ENCODE results near the gene ZNF451. TPM values are rescaled to one million over a fixed set of nuclear protein-coding genes. Genes with fewer than 3 reads are reported as not detected.

Gene ZNF451
- total RNA-seq, 6 donors from 2014 or later = 39.7 to 117 (median 42.8) TPM

GRCh38 chr6:57138026-57138425 is 48.0 kb downstream of the ZNF451 start:
- Histone ChIP-seq H3K27me3 (no peaks in the 10 kb centered on the region), H3K27ac (no peak overlapping the region), H3K4me1 (no peaks in the 10 kb centered on the region), H3K9me3 (no peaks in the 10 kb centered on the region), H3K36me3 (peaks cover 6 to 48% (median 26%) of the 10 kb centered on the region in 4 donors), H3K4me3 (no peak overlapping the region)
- ATAC-seq (ENCODE audit: low FRiP score in 2 of 2) (no peak), DNase-seq (no peak)
- WGBS, 2 donors = 91 to 93% methylated on average over 11 of the region's 11 CpGs
- TF ChIP-seq POLR2A (IDR thresholded peaks at IDR 0.05) (no peak), POLR2AphosphoS5 (IDR thresholded peaks at IDR 0.05) (no peak), EP300 (IDR thresholded peaks at IDR 0.05) (no peak)
- TF ChIP-seq, protein P1, sequence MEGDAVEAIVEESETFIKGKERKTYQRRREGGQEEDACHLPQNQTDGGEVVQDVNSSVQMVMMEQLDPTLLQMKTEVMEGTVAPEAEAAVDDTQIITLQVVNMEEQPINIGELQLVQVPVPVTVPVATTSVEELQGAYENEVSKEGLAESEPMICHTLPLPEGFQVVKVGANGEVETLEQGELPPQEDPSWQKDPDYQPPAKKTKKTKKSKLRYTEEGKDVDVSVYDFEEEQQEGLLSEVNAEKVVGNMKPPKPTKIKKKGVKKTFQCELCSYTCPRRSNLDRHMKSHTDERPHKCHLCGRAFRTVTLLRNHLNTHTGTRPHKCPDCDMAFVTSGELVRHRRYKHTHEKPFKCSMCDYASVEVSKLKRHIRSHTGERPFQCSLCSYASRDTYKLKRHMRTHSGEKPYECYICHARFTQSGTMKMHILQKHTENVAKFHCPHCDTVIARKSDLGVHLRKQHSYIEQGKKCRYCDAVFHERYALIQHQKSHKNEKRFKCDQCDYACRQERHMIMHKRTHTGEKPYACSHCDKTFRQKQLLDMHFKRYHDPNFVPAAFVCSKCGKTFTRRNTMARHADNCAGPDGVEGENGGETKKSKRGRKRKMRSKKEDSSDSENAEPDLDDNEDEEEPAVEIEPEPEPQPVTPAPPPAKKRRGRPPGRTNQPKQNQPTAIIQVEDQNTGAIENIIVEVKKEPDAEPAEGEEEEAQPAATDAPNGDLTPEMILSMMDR (IDR thresholded peaks at IDR 0.05) = no peak

GRCh38 chr6:57141451-57142177 is 51.6 kb downstream of the ZNF451 start:
- no peak overlapping the region for H3K4me3 ChIP-seq
- H3K36me3 ChIP-seq = peaks cover 0 to 41% (median 16%) of the 10 kb centered on the region in 4 donors
- WGBS, 2 donors = 93 to 96% methylated on average over 4 of the region's 4 CpGs
- no peaks in the 10 kb centered on the region for H3K4me1 ChIP-seq
- H3K27ac ChIP-seq = no peak overlapping the region
- TF ChIP-seq POLR2A (IDR thresholded peaks at IDR 0.05) = no peak
- TF ChIP-seq, protein P1 (IDR thresholded peaks at IDR 0.05) = no peak
- TF ChIP-seq EP300 (IDR thresholded peaks at IDR 0.05) = no peak
- TF ChIP-seq POLR2AphosphoS5 (IDR thresholded peaks at IDR 0.05) = no peak
- no peaks in the 10 kb centered on the region for H3K27me3 ChIP-seq
- ATAC-seq (ENCODE audit: low FRiP score in 2 of 2) (no peak), DNase-seq (no peak)
- no peaks in the 10 kb centered on the region for H3K9me3 ChIP-seq

- Histone ChIP-seq H3K27me3 (no peaks in the 10 kb centered on the region), H3K36me3 (peaks cover 0 to 40% (median 16%) of the 10 kb centered on the region in 4 donors), H3K4me3 (no peak overlapping the region), H3K4me1 (no peaks in the 10 kb centered on the region), H3K27ac (no peak overlapping the region), H3K9me3 (no peaks in the 10 kb centered on the region)
- ATAC-seq (ENCODE audit: low FRiP score in 2 of 2) = no peak
- 81 to 84% methylated on average over 1 of the region's 1 CpG for WGBS, 2 donors
- DNase-seq = no peak
- TF ChIP-seq POLR2A (IDR thresholded peaks at IDR 0.05) (no peak), EP300 (IDR thresholded peaks at IDR 0.05) (no peak), POLR2AphosphoS5 (IDR thresholded peaks at IDR 0.05) (no peak)
- TF ChIP-seq, protein P1 (IDR thresholded peaks at IDR 0.05) = no peak
These were observed 52.2 kb downstream of the ZNF451 start for GRCh38 chr6:57142178-57142525.

- 92 to 96% methylated on average over 1 of the region's 1 CpG for WGBS, 2 donors
- H3K27me3 ChIP-seq = no peaks in the 10 kb centered on the region
- TF ChIP-seq EP300 (IDR thresholded peaks at IDR 0.05) = no peak
- TF ChIP-seq, protein P1 (IDR thresholded peaks at IDR 0.05) = no peak
- no peak for TF ChIP-seq POLR2A (IDR thresholded peaks at IDR 0.05)
- no peak for TF ChIP-seq POLR2AphosphoS5 (IDR thresholded peaks at IDR 0.05)
- ATAC-seq (ENCODE audit: low FRiP score in 2 of 2) (no peak), DNase-seq (no peak)
- peaks cover 0 to 55% (median 24%) of the 10 kb centered on the region in 4 donors for H3K36me3 ChIP-seq
- H3K4me3 ChIP-seq = no peak overlapping the region
- no peaks in the 10 kb centered on the region for H3K9me3 ChIP-seq
- no peaks in the 10 kb centered on the region for H3K4me1 ChIP-seq
- no peak overlapping the region for H3K27ac ChIP-seq
These were observed 53.7 kb downstream of the ZNF451 start for GRCh38 chr6:57143690-57144089.

DNA sequence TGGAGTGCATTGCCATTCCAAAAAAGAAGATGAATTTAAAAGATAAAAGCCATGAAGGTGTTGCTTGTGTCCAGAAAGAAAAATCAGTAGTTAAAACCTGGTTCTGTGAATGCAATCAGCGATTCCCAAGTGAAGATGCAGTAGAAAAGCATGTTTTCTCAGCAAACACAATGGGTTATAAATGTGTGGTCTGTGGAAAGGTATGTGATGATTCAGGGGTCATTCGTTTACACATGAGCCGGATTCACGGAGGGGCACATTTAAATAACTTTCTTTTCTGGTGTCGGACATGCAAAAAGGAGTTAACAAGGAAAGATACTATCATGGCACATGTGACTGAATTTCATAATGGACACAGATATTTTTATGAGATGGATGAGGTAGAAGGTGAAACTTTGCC is 57.4 kb downstream of the ZNF451 start:
- Histone ChIP-seq H3K36me3 (peaks cover 6 to 60% (median 26%) of the 10 kb centered on the region in 4 donors), H3K27ac (no peak overlapping the region), H3K27me3 (no peaks in the 10 kb centered on the region), H3K4me3 (no peak overlapping the region), H3K4me1 (no peaks in the 10 kb centered on the region), H3K9me3 (no peaks in the 10 kb centered on the region)
- ATAC-seq (ENCODE audit: low FRiP score in 2 of 2) = no peak
- no peak for TF ChIP-seq POLR2A (IDR thresholded peaks at IDR 0.05)
- 95 to 96% methylated on average over 5 of the region's 5 CpGs for WGBS, 2 donors
- DNase-seq = no peak

Measured in upper lobe of left lung (tissue), 6 donors.